GM12878 (cell line): ENCODE measurements around the gene SCRN2. TPM values are rescaled to one million over a fixed set of nuclear protein-coding genes. Genes with fewer than 3 reads are reported as not detected.

Source experiments
- BMI1 ChIP-seq: fragments of 450-650 bp; IDR thresholded peaks from 2 replicates; pipeline ENCODE4 v1.6.1; 2016; ENCODE audit warnings: mild to moderate bottlenecking, moderate library complexity, borderline replicate concordance
- CBX3 ChIP-seq: fragments of 200-600 bp; sonication (generic); IDR thresholded peaks from 2 replicates; pipeline ENCODE4 v1.6.1; 2016; ENCODE audit warnings: low read depth, borderline replicate concordance
- ETV6 ChIP-seq, 2 experiments: fragments of 450-650 bp in 1 of 2; IDR thresholded peaks in 1 of 2; conservative IDR thresholded peaks in 1 of 2; 2 replicates each; pipeline ENCODE4 v1.6.1; 2014; ENCODE audit warnings: antibody characterized with exemption in 1 of 2, borderline replicate concordance in 1 of 2, low read depth in 1 of 2, mild to moderate bottlenecking in 1 of 2, moderate library complexity in 1 of 2
- GABPA ChIP-seq: IDR thresholded peaks from 2 replicates; pipeline ENCODE4 v1.6.1; 2014; ENCODE audit warnings: antibody characterized with exemption, low read depth, mild to moderate bottlenecking, inconsistent platforms
- IRF4 ChIP-seq: IDR thresholded peaks from 2 replicates; pipeline ENCODE4 v1.6.1; 2011; ENCODE audit warnings: low read depth, low read length
- KAT2A ChIP-seq: conservative IDR thresholded peaks from 2 replicates; pipeline ENCODE4 v1.6.1; 2011; ENCODE audit warnings: low read depth, low read length; ENCODE audit not compliant: control insufficient read depth
- MYB ChIP-seq: fragments of 150-350 bp; IDR thresholded peaks from 2 replicates; pipeline ENCODE4 v1.6.1; 2014; ENCODE audit warnings: mild to moderate bottlenecking, low read depth, low read length, borderline replicate concordance
- NR2C2 ChIP-seq: IDR thresholded peaks from 2 replicates; pipeline ENCODE4 v1.6.1; 2011; ENCODE audit warnings: borderline replicate concordance, low read depth; ENCODE audit not compliant: control insufficient read depth, insufficient read length
- PAX8 ChIP-seq: fragments of 450-650 bp; IDR thresholded peaks from 2 replicates; pipeline ENCODE4 v1.6.1; 2017; ENCODE audit warnings: mild to moderate bottlenecking, moderate library complexity
- POLR2AphosphoS5 ChIP-seq: IDR thresholded peaks from 2 replicates; pipeline ENCODE4 v1.6.1; 2011; ENCODE audit warnings: mild to moderate bottlenecking, low read length, inconsistent platforms
- RAD51 ChIP-seq: fragments of 450-650 bp; IDR thresholded peaks from 2 replicates; pipeline ENCODE4 v1.6.1; 2016; ENCODE audit warnings: moderate library complexity, mild to moderate bottlenecking, inconsistent platforms
- polyA plus RNA-seq, 11 experiments: library from polyadenylated mRNA; depleted of rRNA in 4 of 11; unstranded in 6 of 11; stranded (reverse) in 5 of 11; fragments of >200 nt; fragmentation: Nextera tagmentation in 4 of 11; fragmentation: Illumina TruSeq in 1 of 11; extraction: Ambion mirVana in 4 of 11; extraction: Trizol in 1 of 11; gene quantifications; 1 replicate in 1 of 11; 2 replicates in 10 of 11; pipeline versions ENCODE4 v1.2.1 to v1.2.3, GENCODE V29; 2011 to 2016; ENCODE audit warnings: inconsistent platforms in 2 of 11, missing spikeins in 2 of 11, low read depth in 1 of 11
- total RNA-seq, 4 experiments: library from RNA; depleted of rRNA in 3 of 4; stranded (reverse); fragments of >200 nt in 3 of 4; fragmentation: Illumina TruSeq in 1 of 4; extraction: Trizol in 1 of 4; gene quantifications; 2 replicates each; pipeline versions ENCODE4 v1.2.1 to v1.2.3, GENCODE V29; 2013 to 2021
- TF ChIP-seq, protein P1 (sequence below): fragments of 450-650 bp; IDR thresholded peaks from 2 replicates; pipeline ENCODE4 v1.6.1; 2017; ENCODE audit warnings: low read depth, mild to moderate bottlenecking, moderate library complexity

Gene SCRN2
- total and polyA plus RNA-seq, 10 of the 15 experiments (the other 5 are each of a cell fraction or from before 2014, with no cell fraction given) = 0.34 to 33.3 (median 20.1) TPM

DNA sequence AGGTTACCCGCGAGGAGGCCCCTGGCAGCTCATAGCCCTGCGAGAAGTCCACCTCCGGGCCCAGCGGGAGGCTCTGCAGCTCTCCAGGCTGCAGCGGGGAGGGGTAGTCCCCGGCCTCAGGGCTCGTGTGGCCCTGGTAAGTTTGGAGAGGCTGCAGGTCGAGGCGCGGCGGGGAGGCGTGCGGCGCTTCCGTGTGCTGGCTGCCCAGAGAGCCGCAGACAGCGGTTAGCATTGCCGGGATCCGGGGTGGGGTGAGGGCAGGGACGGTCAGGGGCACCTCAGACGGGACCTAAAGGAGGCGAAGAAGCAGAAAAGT is 7.1 kb upstream of the SCRN2 start (continued):
- TF ChIP-seq BMI1 (no peak), POLR2AphosphoS5 (no peak), NR2C2 (no peak), KAT2A (no peak), ETV6 (conservative IDR thresholded peaks at IDR 0.05 in 1 of 2, IDR thresholded peaks at IDR 0.05 in 1 of 2; ENCODE audit: borderline replicate concordance in 1 of 2, low read depth in 1 of 2) (no peak), GABPA (no peak), CBX3 (no peak), PAX8 (no peak), RAD51 (no peak), MYB (no peak), IRF4 (no peak)
- TF ChIP-seq, protein P1, sequence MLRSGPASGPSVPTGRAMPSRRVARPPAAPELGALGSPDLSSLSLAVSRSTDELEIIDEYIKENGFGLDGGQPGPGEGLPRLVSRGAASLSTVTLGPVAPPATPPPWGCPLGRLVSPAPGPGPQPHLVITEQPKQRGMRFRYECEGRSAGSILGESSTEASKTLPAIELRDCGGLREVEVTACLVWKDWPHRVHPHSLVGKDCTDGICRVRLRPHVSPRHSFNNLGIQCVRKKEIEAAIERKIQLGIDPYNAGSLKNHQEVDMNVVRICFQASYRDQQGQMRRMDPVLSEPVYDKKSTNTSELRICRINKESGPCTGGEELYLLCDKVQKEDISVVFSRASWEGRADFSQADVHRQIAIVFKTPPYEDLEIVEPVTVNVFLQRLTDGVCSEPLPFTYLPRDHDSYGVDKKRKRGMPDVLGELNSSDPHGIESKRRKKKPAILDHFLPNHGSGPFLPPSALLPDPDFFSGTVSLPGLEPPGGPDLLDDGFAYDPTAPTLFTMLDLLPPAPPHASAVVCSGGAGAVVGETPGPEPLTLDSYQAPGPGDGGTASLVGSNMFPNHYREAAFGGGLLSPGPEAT = no peak
